Astrocyte of the hippocampus (primary cell): ENCODE data around the gene ADSS1.
A peak's percentile ranks its signal among the peaks of the same experiment; 100 is the strongest.

Experiments
- DNase-seq: peaks from one replicate; pipeline ENCODE4 v3.0.0; 2011; ENCODE audit warnings: low read depth, low spot score

The ADSS1 gene

GRCh38 chr14:104732931-104733681 is 9.1 kb downstream of the ADSS1 start:
- DNase-seq = no peak

- DNase-seq = no peak
These were observed 10.1 kb downstream of the ADSS1 start for GRCh38 chr14:104734051-104734587.

- DNase-seq = no peak
These were observed 10.6 kb downstream of the ADSS1 start for GRCh38 chr14:104734601-104734990.

GRCh38 chr14:104734991-104735779 is 11.2 kb downstream of the ADSS1 start:
- no peak for DNase-seq

- DNase-seq = peak; percentile 44
These were observed 12.0 kb downstream of the ADSS1 start for GRCh38 chr14:104735830-104736642.

GRCh38 chr14:104738375-104739019 is 14.5 kb downstream of the ADSS1 start:
- no peak for DNase-seq

- no peak for DNase-seq
These were observed 15.0 kb downstream of the ADSS1 start for GRCh38 chr14:104739026-104739425.

GRCh38 chr14:104739546-104740516 is 15.8 kb downstream of the ADSS1 start:
- DNase-seq = no peak

- DNase-seq = no peak
These were observed 17.2 kb downstream of the ADSS1 start for GRCh38 chr14:104741108-104741802.

GRCh38 chr14:104741803-104742251 is 17.8 kb downstream of the ADSS1 start:
- no peak for DNase-seq

GRCh38 chr14:104742586-104743455 is 18.8 kb downstream of the ADSS1 start:
- no peak for DNase-seq

GRCh38 chr14:104743461-104744380 is 19.7 kb downstream of the ADSS1 start:
- no peak for DNase-seq

- no peak for DNase-seq
These were observed 20.5 kb downstream of the ADSS1 start for GRCh38 chr14:104744484-104744883.

- DNase-seq = no peak
These were observed 21.4 kb downstream of the ADSS1 start for GRCh38 chr14:104745431-104745830.

GRCh38 chr14:104746071-104746545 is 22.1 kb downstream of the ADSS1 start:
- no peak for DNase-seq

GRCh38 chr14:104746934-104747481 is 23.0 kb downstream of the ADSS1 start:
- DNase-seq = no peak

GRCh38 chr14:104747876-104748275 is 23.8 kb downstream of the ADSS1 start:
- no peak for DNase-seq
